ENCODE data around the gene CDC42SE1.

DNA sequence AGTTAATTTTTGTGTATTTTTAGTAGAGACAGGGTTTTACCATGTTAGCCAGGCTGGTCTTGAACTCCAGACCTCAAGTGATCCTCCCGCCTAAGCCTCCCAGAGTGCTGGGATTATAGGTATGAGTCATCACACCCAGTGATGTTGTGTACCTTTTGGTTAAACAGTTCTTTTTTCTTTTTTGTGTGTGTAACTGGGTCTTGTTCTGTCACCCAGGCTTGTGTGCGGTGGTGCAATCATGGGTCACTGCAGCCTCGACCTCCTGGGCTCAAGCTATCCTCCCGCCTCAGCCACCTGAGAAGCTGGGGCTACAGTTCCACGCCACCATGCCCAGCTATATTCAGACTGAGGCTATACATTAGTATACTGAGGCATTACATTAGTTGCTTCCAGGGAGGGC, 48.9 kb upstream of the CDC42SE1 start:
- TF ChIP-seq POLR2A (IDR thresholded peaks at IDR 0.05) (no peak), CTCF (IDR thresholded peaks at IDR 0.05 in 4 of 5, conservative IDR thresholded peaks at IDR 0.05 in 1 of 5) (no peak)
